ENCODE data around the gene SHB. TPM values are rescaled to one million over a fixed set of nuclear protein-coding genes. Genes with fewer than 3 reads are reported as not detected.

Gene SHB
- total RNA-seq, 1 experiment from 2014 or later: 12.2 TPM

- ChIA-PET CTCF (interaction anchor here (0.9 to 1.9 kb wide), 2 partner anchors 15 to 118 kb away, joined by 3 to 13 read pairs; no protein-coding TSS in a partner anchor), POLR2A (no interaction called here)
- Mint-ChIP-seq H3K9me3 (no peaks in the 10 kb centered on the region), H3K4me1 (peaks cover 25% of the 10 kb centered on the region), H3K27ac (no peak overlapping the region), H3K27me3 (ENCODE audit: low read depth) (no peaks in the 10 kb centered on the region), H3K36me3 (no peaks in the 10 kb centered on the region), H3K4me3 (no peak overlapping the region)
- ATAC-seq (no peak), DNase-seq (ENCODE audit: low spot score) (no peak)
- TF ChIP-seq ATF2 (CRISPR knock-in tag; IDR thresholded peaks at IDR 0.05; ENCODE audit: borderline replicate concordance, low read depth): no peak
- TF ChIP-seq PREB (CRISPR knock-in tag; IDR thresholded peaks at IDR 0.05; ENCODE audit: borderline replicate concordance): no peak
- no peak for TF ChIP-seq FOXP1 (CRISPR knock-in tag; IDR thresholded peaks at IDR 0.05; ENCODE audit: borderline replicate concordance)
- TF ChIP-seq TP53 (CRISPR knock-in tag; IDR thresholded peaks at IDR 0.05): no peak
- TF ChIP-seq ZMAT4 (CRISPR knock-in tag; IDR thresholded peaks at IDR 0.05): no peak
- no peak for TF ChIP-seq ZNF121 (CRISPR knock-in tag; IDR thresholded peaks at IDR 0.05)
- TF ChIP-seq USF2 (CRISPR knock-in tag; IDR thresholded peaks at IDR 0.05): no peak
- TF ChIP-seq NR3C1 (CRISPR knock-in tag; conservative IDR thresholded peaks at IDR 0.05; ENCODE audit: low read depth): no peak
Observed at GRCh38 chr9:38031594-38031993, 37.4 kb downstream of the SHB start.

GRCh38 chr9:38030658-38031057, 38.4 kb downstream of the SHB start:
- DNase-seq (ENCODE audit: low spot score): no peak
- Mint-ChIP-seq H3K4me3 (no peak overlapping the region), H3K9me3 (no peaks in the 10 kb centered on the region), H3K27me3 (ENCODE audit: low read depth) (no peaks in the 10 kb centered on the region), H3K36me3 (no peaks in the 10 kb centered on the region), H3K4me1 (peaks cover 30% of the 10 kb centered on the region), H3K27ac (no peak overlapping the region)
- ATAC-seq: no peak
- ChIA-PET CTCF (interaction anchor here (1.1 to 1.9 kb wide), 4 partner anchors 14 to 117 kb away, joined by 4 to 13 read pairs (median 5); no protein-coding TSS in a partner anchor), POLR2A (no interaction called here)
- peak; percentile 68; the same call in 1 of the 2 replicates for TF ChIP-seq GTF2I (CRISPR knock-in tag; conservative IDR thresholded peaks at IDR 0.05)
- no peak for TF ChIP-seq SOX15 (CRISPR knock-in tag; IDR thresholded peaks at IDR 0.05)

- ChIA-PET CTCF (interaction anchor here (1.1 to 1.9 kb wide), 4 partner anchors 13 to 116 kb away, joined by 4 to 13 read pairs (median 5); no protein-coding TSS in a partner anchor), POLR2A (no interaction called here)
- Mint-ChIP-seq H3K27ac (no peak overlapping the region), H3K4me1 (peaks cover 36% of the 10 kb centered on the region), H3K27me3 (ENCODE audit: low read depth) (no peaks in the 10 kb centered on the region), H3K4me3 (no peak overlapping the region), H3K9me3 (no peaks in the 10 kb centered on the region), H3K36me3 (no peaks in the 10 kb centered on the region)
- no peak for DNase-seq (ENCODE audit: low spot score)
- no peak for ATAC-seq
- TF ChIP-seq ZNF219 (CRISPR knock-in tag; IDR thresholded peaks at IDR 0.05; ENCODE audit: borderline replicate concordance) (no peak), ZNF317 (CRISPR knock-in tag; IDR thresholded peaks at IDR 0.05; ENCODE audit: borderline replicate concordance, low read depth) (no peak), PRDM15 (CRISPR knock-in tag; IDR thresholded peaks at IDR 0.05) (no peak), ZBTB21 (CRISPR knock-in tag; IDR thresholded peaks at IDR 0.05; ENCODE audit: borderline replicate concordance) (no peak), SOX15 (CRISPR knock-in tag; IDR thresholded peaks at IDR 0.05) (no peak), USF2 (CRISPR knock-in tag; IDR thresholded peaks at IDR 0.05) (no peak), ZNF232 (CRISPR knock-in tag; IDR thresholded peaks at IDR 0.05) (no peak), MYBL2 (CRISPR knock-in tag; IDR thresholded peaks at IDR 0.05) (no peak), EMX1 (CRISPR knock-in tag; IDR thresholded peaks at IDR 0.05) (no peak)
Observed at GRCh38 chr9:38029915-38030638, 39.0 kb downstream of the SHB start.

Measured in WTC11 (cell line).